GM18909 (cell line): ENCODE data around the gene STS.
A peak's percentile ranks its signal among the peaks of the same experiment; 100 is the strongest.
"Not testable (repeated sequence)": the region's sequence is repeated elsewhere in the genome, so short reads cannot be mapped to it uniquely, and the experiment has no call there.

Source experiments
- ATAC-seq: cut with Tn5 transposase; IDR thresholded peaks from one replicate; pipeline ENCODE4 v1.9.1; 2021; ENCODE audit warnings: mild to moderate bottlenecking; ENCODE audit not compliant: unreplicated experiment, poor library complexity

Gene STS

GRCh38 chrX:7169627-7170026 lies 22.1 kb downstream of the STS start:
- ATAC-seq = no peak

DNA sequence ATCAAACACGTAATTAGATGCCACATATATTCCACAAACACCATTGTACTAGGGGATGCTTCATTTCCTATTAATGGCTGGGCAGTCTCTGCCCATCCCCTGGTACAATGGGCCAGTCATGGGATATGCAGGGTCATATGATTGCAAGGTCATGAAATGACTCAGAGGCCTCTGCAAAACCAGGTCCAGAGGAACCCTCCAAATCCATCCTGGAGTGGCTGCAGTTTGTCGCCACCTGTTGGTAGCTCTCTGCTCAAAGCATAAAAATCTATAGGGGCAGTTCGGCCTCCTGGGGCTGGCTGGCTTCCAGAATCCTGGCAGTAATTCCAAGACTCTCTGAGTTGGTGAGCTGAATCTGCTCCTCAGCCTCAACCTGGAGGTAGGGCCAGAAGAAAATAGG lies 23.4 kb downstream of the STS start:
- peak; percentile 70 for ATAC-seq

DNA sequence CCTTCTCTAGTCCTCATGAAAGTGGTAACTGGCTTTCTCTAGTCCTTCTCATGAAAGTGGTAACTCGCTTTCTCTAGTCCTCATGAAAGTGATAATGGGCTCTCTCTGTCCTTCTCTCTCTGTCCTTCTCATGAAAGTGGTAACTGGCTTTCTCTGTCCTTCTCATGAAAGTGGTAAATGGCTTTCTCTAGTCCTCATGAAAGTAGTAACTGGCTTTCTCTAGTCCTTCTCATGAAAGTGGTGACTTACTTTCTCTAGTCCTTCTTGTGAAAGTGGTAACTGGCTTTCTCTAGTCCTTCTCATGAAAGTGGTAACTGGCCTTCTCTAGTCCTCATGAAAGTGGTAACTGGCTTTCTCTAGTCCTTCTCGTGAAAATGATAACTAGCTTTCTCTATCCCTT lies 31.3 kb downstream of the STS start:
- not testable (repeated sequence) for ATAC-seq

- ATAC-seq = no peak
These were observed 31.9 kb downstream of the STS start for GRCh38 chrX:7179446-7179845.

DNA sequence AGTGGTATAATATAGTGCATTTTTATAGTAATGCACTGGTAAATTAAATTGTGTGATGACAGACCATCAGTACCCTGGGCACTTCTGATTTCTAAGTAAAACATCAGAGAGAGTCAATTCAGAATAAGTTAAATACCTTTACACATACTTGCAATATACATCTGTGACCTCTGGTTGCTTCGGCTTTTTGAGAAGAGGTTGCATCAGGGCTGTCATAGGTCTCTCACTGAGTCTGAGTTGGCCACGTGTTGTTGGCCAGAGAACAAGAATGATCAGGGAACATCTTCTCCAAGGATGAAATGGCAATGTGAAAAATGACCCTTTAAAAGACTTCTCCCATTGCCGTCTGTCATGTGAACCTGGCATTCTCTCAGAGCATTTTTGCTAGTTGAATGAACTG lies 37.3 kb downstream of the STS start:
- ATAC-seq = no peak

- ATAC-seq = no peak
These were observed 41.2 kb downstream of the STS start for GRCh38 chrX:7188672-7189071.

DNA sequence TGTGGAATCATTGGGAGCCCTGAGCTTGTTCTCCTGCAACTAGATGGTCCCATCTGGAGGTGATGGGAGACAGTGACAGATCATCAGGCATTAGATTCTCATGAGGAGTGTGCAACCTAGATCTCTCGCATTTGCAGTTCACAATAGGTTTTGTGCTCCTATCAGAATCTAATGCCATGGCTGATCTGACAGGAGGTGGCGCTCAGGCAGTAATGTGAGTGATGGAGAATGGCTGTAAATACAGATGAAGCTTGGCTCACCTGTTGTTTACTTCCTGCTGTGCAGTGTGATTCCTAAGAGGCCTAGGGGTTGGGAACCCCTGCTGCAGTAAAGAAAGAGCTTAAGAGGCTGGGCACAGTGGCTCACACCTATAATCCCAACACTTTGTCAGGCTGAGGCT lies 42.6 kb downstream of the STS start:
- ATAC-seq = no peak

DNA sequence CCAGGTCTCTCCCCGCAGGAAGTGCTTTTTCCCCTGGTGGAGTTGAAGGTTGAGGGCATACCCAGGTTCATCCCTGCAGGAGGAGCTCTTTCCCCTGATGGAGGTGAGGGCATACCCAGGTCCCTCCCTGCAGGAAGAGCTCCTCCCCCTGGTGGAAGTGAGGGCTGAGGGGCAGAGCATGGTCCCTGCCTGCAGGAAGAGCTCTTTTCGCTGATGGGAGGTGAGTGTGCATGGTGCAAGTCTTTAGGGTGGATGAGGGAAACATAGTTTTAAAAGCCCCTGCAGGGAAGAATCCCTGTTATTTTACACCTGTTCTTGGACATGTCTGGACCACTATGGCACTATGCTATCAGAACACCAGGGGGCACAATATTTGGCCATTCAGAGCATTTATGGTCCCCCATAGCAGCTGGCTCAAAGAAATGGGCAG lies 44.2 kb downstream of the STS start:
- ATAC-seq = peak; percentile 51

DNA sequence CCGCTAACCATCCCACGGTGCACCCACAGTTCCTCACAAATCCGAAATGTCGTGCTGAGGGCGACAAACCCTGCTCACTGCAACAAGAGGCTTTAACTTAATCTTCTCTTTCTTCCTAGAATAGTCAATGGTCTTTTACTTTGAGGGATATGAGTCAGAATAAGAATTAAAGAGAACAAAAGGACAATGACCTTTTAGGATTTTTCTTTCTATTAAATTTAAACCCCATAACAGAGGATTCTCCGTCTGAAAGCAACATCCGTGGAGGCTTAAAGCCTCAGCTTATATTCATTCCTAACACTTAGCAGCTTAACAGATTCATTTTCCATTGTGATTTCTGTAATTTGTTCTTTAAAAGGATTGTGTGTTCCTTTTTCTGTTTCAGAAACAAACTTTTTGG lies 45.4 kb downstream of the STS start:
- ATAC-seq = no peak

- no peak for ATAC-seq
These were observed 47.1 kb downstream of the STS start for GRCh38 chrX:7194606-7195005.
